GM13977 (cell line): Measurements from ENCODE around the gene ACKR2.

Experiments used
- DNase-seq: peaks from one replicate; pipeline ENCODE4 v3.0.0; 2012; ENCODE audit warnings: low spot score
- CTCF ChIP-seq: IDR thresholded peaks from 2 replicates; pipeline ENCODE4 v1.5.1; 2012; ENCODE audit warnings: mild to moderate bottlenecking, control low read depth; ENCODE audit not compliant: insufficient read depth; ENCODE audit errors: extremely low read depth, missing control alignments
- in situ Hi-C: fragments of 300-500 bp; cut with MboI; formaldehyde crosslinking; loops from one replicate; pipeline ENCODE4 v1.12.0; 2022; ENCODE audit warnings: low sequenced_read_pairs, low pct_unique_long_range_greater_than_20kb, mixed read lengths, inconsistent platforms; ENCODE audit not compliant: unreplicated experiment

The ACKR2 gene

DNA sequence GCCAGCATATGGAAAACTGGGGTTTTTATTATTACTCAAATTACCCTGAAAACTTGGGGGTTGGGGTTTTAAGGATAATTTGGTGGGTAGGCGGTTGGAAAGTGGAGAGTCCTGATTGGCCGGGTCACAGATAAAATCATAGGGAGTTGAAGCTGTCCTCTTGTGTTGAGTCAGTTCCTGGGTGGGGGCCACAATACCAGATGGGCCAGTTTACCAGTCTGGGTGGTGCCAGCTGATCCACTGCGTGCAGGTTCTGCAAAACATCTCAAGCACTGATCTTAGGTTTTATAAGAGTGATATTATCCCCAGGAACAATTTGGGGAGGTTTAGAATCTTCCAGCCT, 91.8 kb downstream of the ACKR2 start:
- in situ Hi-C loops: no loop called here
- TF ChIP-seq CTCF: no peak
- DNase-seq: no peak

- in situ Hi-C loops: no loop called here
- DNase-seq: no peak
- no peak for TF ChIP-seq CTCF
Observed at GRCh38 chr3:42902257-42902656, 93.0 kb downstream of the ACKR2 start.

GRCh38 chr3:42904076-42904475, 94.8 kb downstream of the ACKR2 start:
- in situ Hi-C loops: no loop called here
- no peak for DNase-seq
- no peak for TF ChIP-seq CTCF

DNA sequence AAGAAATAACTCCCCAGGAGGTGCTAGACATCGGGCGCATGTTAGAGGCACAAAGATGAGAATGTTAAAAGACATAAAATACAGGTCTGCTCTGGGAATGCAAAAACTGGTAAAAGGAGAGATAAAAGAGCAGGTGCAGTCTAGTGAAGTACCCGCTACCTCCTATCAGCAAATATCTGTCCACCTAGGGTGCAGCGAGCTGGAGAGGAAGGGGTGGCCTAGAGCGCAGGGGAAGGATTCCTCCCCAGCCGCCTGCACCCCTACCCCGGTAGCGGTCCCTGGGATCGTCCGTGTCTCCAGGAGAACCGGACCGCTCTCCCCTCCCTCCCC, 96.5 kb downstream of the ACKR2 start:
- DNase-seq: no peak
- no peak for TF ChIP-seq CTCF
- in situ Hi-C loops: no loop called here

GRCh38 chr3:42906070-42906847, 97.0 kb downstream of the ACKR2 start, which contains the start of gene ZNF662:
Gene ZNF662, plus strand, starts transcription at chr3:42906142. Its CDS starts 1,973 bp downstream, at chr3:42908115.
- no peak for DNase-seq
- in situ Hi-C loops: no loop called here
- no peak for TF ChIP-seq CTCF

- in situ Hi-C loops: no loop called here
- TF ChIP-seq CTCF: no peak
Observed at GRCh38 chr3:42906848-42907183, 97.6 kb downstream of the ACKR2 start.

More at GRCh38 chr3:42906848-42907183, 97.6 kb downstream of the ACKR2 start:
- no peak for DNase-seq
